Right lobe of liver (tissue), 6 donors: Measurements from ENCODE around the gene FBXO7. TPM values are rescaled to one million over a fixed set of nuclear protein-coding genes. Genes with fewer than 3 reads are reported as not detected.

Source experiments
- ATAC-seq, 4 donors: fragments of 200-7000 bp; cut with Tn5 transposase; one replicate each; pipeline ENCODE4 v1.9.1; 2020; ENCODE audit warnings: mild to moderate bottlenecking in 4 of 4, moderate library complexity in 4 of 4
- DNase-seq, 3 donors: peaks; one replicate each; pipeline ENCODE4 v3.0.0-alpha.2; 2020
- H3K27ac ChIP-seq, 3 donors: fragments of 200-600 bp; one replicate each; pipeline ENCODE4 v1.8.0; 2022
- H3K27me3 ChIP-seq, 2 donors: fragments of 200-600 bp; one replicate each; pipeline ENCODE4 v1.8.0; 2022
- H3K36me3 ChIP-seq, 4 donors: fragments of 200-600 bp; sonication (generic) in 1 of 4; one replicate each; pipeline versions ENCODE4 v1.5.1 to v1.8.0; 2017 to 2022; ENCODE audit warnings: control low read depth in 1 of 4
- H3K4me1 ChIP-seq, 4 donors: fragments of 200-600 bp; sonication (generic) in 1 of 4; one replicate each; pipeline versions ENCODE4 v1.5.1 to v1.8.0; 2017 to 2022; ENCODE audit warnings: control low read depth in 1 of 4
- H3K4me3 ChIP-seq, 3 donors: fragments of 200-600 bp; one replicate each; pipeline ENCODE4 v1.8.0; 2022
- H3K9me3 ChIP-seq, 4 donors: fragments of 200-600 bp; sonication (generic) in 1 of 4; one replicate each; pipeline versions ENCODE4 v1.5.1 to v1.8.0; 2017 to 2022; ENCODE audit warnings: control low read depth in 1 of 4
- CTCF ChIP-seq, 4 donors: fragments of 200-600 bp in 3 of 4; fragments of 450-650 bp in 1 of 4; IDR thresholded peaks; one replicate each; pipeline versions ENCODE4 v1.5.1 to v1.8.0; 2016 to 2022; ENCODE audit warnings: antibody characterized with exemption in 4 of 4, mild to moderate bottlenecking in 2 of 4
- POLR2A ChIP-seq: fragments of 450-650 bp; IDR thresholded peaks from one replicate; pipeline ENCODE4 v1.6.1; 2017; ENCODE audit warnings: antibody characterized with exemption, mild to moderate bottlenecking
- WGBS: methylation state at CpG from one replicate; pipeline ENCODE4 v1.1.6; 2018; ENCODE audit warnings: low coverage, low lambda C conversion rate; ENCODE audit not compliant: insufficient coverage; ENCODE audit errors: missing lambda C conversion rate; 5-methylcytosine and 5-hydroxymethylcytosine counted together
- intact Hi-C, 2 donors: fragments of 100-400 bp; cut with DNase I; formaldehyde crosslinking; loops; one replicate each; pipeline versions ENCODE4 v1.11.2 to v1.14.1; 2022
- total RNA-seq, 6 experiments: library from RNA; depleted of rRNA in 2 of 6; stranded (reverse); fragments of >200 nt in 2 of 6; fragmentation: NEBNext Ultra II Directional in 3 of 6; extraction: Animal tissue kit (Norgen Biotek cat#: 25700) in 3 of 6; gene quantifications; one replicate each; pipeline versions ENCODE4 v1.1.0 to v1.2.4, GENCODE V29; 2016 to 2023
- donor health status: DM: no; HTN: yes; CAD: no.
- donor health status: DM: no; HTN: no; CAD: no.
- donor health status: DM: no; HTN: no; CAD: no.
- donor health status: DM: no; HTN: yes; CAD: no.
- donor health status: DM: no; HTN: yes; CAD: no.

Gene FBXO7
- total RNA-seq, 6 experiments from 2014 or later: 37.7 to 100 (median 52.5) TPM

GRCh38 chr22:32548039-32548438 lies 73.4 kb downstream of the FBXO7 start:
- intact Hi-C loops: no loop called here
- Histone ChIP-seq H3K27me3 (no peaks in the 10 kb centered on the region), H3K4me3 (no peak overlapping the region), H3K27ac (no peak overlapping the region), H3K9me3 (no peaks in the 10 kb centered on the region), H3K36me3 (no peaks in the 10 kb centered on the region), H3K4me1 (peaks cover 0 to 11% (median 0%) of the 10 kb centered on the region in 4 donors)
- 85% methylated on average over 6 of the region's 7 CpGs for WGBS
- TF ChIP-seq CTCF (IDR thresholded peaks at IDR 0.05) (no peak), POLR2A (no peak)
- no peak for DNase-seq
- ATAC-seq: no peak

Other genes starting within 250 kb of the FBXO7 start
- under 1 TPM in 4 of 6 experiments, not detected in 2; 0.11 to 0.20 (median 0.16) TPM for gene SLC5A4, start 219.5 kb upstream of the FBXO7 start, total RNA-seq
- gene RFPL3, start 116.9 kb upstream of the FBXO7 start, total RNA-seq: not detected
- 10 to 100 TPM; 37.8 to 58.1 (median 48.2) TPM for gene RTCB, start 62.6 kb upstream of the FBXO7 start, total RNA-seq
- not detected for gene BPIFC, start 10.4 kb upstream of the FBXO7 start, total RNA-seq